ENCODE measurements around the gene LAMA5.

The LAMA5 gene

GRCh38 chr20:62369815-62370114 is 2.7 kb upstream of the LAMA5 start:
- DNase-seq (ENCODE audit: low spot score): no peak

- no peak for DNase-seq (ENCODE audit: low spot score)
Observed at GRCh38 chr20:62368976-62369814, 2.1 kb upstream of the LAMA5 start.

- DNase-seq (ENCODE audit: low spot score): no peak
Observed at GRCh38 chr20:62368392-62368975, 1.4 kb upstream of the LAMA5 start.

GRCh38 chr20:62367633-62368391 is 700 bp upstream of the LAMA5 start:
- no peak for DNase-seq (ENCODE audit: low spot score)

- no peak for DNase-seq (ENCODE audit: low spot score)
Observed at GRCh38 chr20:62366370-62367135, 559 bp downstream of the LAMA5 start.

GRCh38 chr20:62365814-62366369 is 1.2 kb downstream of the LAMA5 start:
- no peak for DNase-seq (ENCODE audit: low spot score)

- DNase-seq (ENCODE audit: low spot score): no peak
Observed at GRCh38 chr20:62364911-62365736, 2.0 kb downstream of the LAMA5 start.

- no peak for DNase-seq (ENCODE audit: low spot score)
Observed at GRCh38 chr20:62363920-62364851, 2.9 kb downstream of the LAMA5 start.

- no peak for DNase-seq (ENCODE audit: low spot score)
Observed at GRCh38 chr20:62362991-62363919, 3.9 kb downstream of the LAMA5 start.

GRCh38 chr20:62362590-62362940 is 4.5 kb downstream of the LAMA5 start:
- no peak for DNase-seq (ENCODE audit: low spot score)

- no peak for DNase-seq (ENCODE audit: low spot score)
Observed at GRCh38 chr20:62361799-62362589, 5.1 kb downstream of the LAMA5 start.

GRCh38 chr20:62360854-62361798 is 6.0 kb downstream of the LAMA5 start:
- no peak for DNase-seq (ENCODE audit: low spot score)

GRCh38 chr20:62359491-62360121 is 7.5 kb downstream of the LAMA5 start:
- no peak for DNase-seq (ENCODE audit: low spot score)

GRCh38 chr20:62359043-62359490 is 8.0 kb downstream of the LAMA5 start:
- no peak for DNase-seq (ENCODE audit: low spot score)

GRCh38 chr20:62358171-62359042 is 8.7 kb downstream of the LAMA5 start:
- DNase-seq (ENCODE audit: low spot score): no peak

Measured in left forelimb (tissue), 1 donor.